CD14-positive monocyte (primary cell): ENCODE measurements around the gene ZNF888. TPM values are rescaled to one million over a fixed set of nuclear protein-coding genes. Genes with fewer than 3 reads are reported as not detected.
A peak's percentile ranks its signal among the peaks of the same experiment; 100 is the strongest.

ENCODE experiments used
- DNase-seq, 3 donors: peaks; one replicate each; pipeline ENCODE4 v3.0.0-alpha.2; 2011 to 2022
- H2AFZ ChIP-seq: 2 replicates; pipeline ENCODE4 v1.6.0; 2012; ENCODE audit warnings: mild to moderate bottlenecking, low read depth, low read length, inconsistent platforms; ENCODE audit not compliant: insufficient read depth, poor library complexity, severe bottlenecking
- H3K27ac ChIP-seq, 2 donors: 1 replicate in 1 of 2; 2 replicates in 1 of 2; pipeline ENCODE4 v1.5.1; 2012 to 2013; ENCODE audit warnings: low read length in 2 of 2, control low read depth in 1 of 2, inconsistent platforms in 1 of 2, low read depth in 1 of 2, mild to moderate bottlenecking in 1 of 2
- H3K27me3 ChIP-seq, 2 donors: one replicate each; pipeline versions ENCODE4 v1.6.0 to v1.6.1; 2011 to 2013; ENCODE audit warnings: low read length in 2 of 2; ENCODE audit not compliant: control insufficient read depth in 2 of 2, insufficient read depth in 2 of 2
- H3K36me3 ChIP-seq, 2 donors: replicated peaks in 1 of 2; 1 replicate in 1 of 2; 2 replicates in 1 of 2; pipeline versions ENCODE4 v1.5.1 to v1.6.1; 2012 to 2013; ENCODE audit warnings: low read length in 2 of 2, control low read depth in 1 of 2, inconsistent platforms in 1 of 2, mild to moderate bottlenecking in 1 of 2; ENCODE audit not compliant: insufficient read depth in 2 of 2, control insufficient read depth in 1 of 2
- H3K4me1 ChIP-seq, 2 donors: 1 replicate in 1 of 2; 2 replicates in 1 of 2; pipeline versions ENCODE4 v1.5.1 to v1.6.1; 2012 to 2013; ENCODE audit warnings: low read length in 2 of 2, control low read depth in 1 of 2, inconsistent platforms in 1 of 2, mild to moderate bottlenecking in 1 of 2, moderate library complexity in 1 of 2; ENCODE audit not compliant: insufficient read depth in 2 of 2, control insufficient read depth in 1 of 2
- H3K4me2 ChIP-seq: replicated peaks from 2 replicates; pipeline ENCODE3; 2012; ENCODE audit warnings: low read length, moderate library complexity, mild to moderate bottlenecking; ENCODE audit not compliant: poor library complexity, severe bottlenecking; ENCODE audit errors: extremely low read depth
- H3K4me3 ChIP-seq, 3 experiments: fragments of 200-600 bp in 1 of 3; sonication (generic) in 1 of 3; replicated peaks in 1 of 3; 1 replicate in 2 of 3; 2 replicates in 1 of 3; pipeline ENCODE4 v1.5.1; 2011 to 2013; ENCODE audit warnings: low read length in 3 of 3, mild to moderate bottlenecking in 3 of 3, control low read depth in 2 of 3, low read depth in 2 of 3, inconsistent platforms in 1 of 3, moderate library complexity in 1 of 3
- H3K79me2 ChIP-seq: 2 replicates; pipeline ENCODE4 v1.6.0; 2012; ENCODE audit warnings: mild to moderate bottlenecking, control low read depth, inconsistent platforms, low read length, moderate library complexity; ENCODE audit not compliant: insufficient read depth
- H3K9ac ChIP-seq: 2 replicates; pipeline ENCODE4 v1.6.0; 2017; ENCODE audit warnings: low read length, mild to moderate bottlenecking; ENCODE audit not compliant: insufficient read depth, poor library complexity, severe bottlenecking
- H3K9me3 ChIP-seq, 2 donors: replicated peaks in 1 of 2; 1 replicate in 1 of 2; 2 replicates in 1 of 2; pipeline versions ENCODE4 v1.5.1 to v1.6.1; 2012 to 2013; ENCODE audit warnings: low read length in 2 of 2, control low read depth in 1 of 2; ENCODE audit not compliant: control insufficient read depth in 1 of 2, insufficient read depth in 1 of 2
- H4K20me1 ChIP-seq: 2 replicates; pipeline ENCODE4 v1.6.0; 2012; ENCODE audit warnings: mild to moderate bottlenecking, low read length, control low read depth, moderate library complexity; ENCODE audit not compliant: insufficient read depth
- H3K27ac Mint-ChIP-seq, 7 donors: one replicate each; pipeline ENCODE4 v1.8.0; 2020; ENCODE audit warnings: mild to moderate bottlenecking in 7 of 7, mixed read lengths in 7 of 7, moderate library complexity in 6 of 7, inconsistent platforms in 2 of 7
- H3K27me3 Mint-ChIP-seq, 3 donors: one replicate each; pipeline ENCODE4 v1.8.0; 2021 to 2022; ENCODE audit warnings: low read depth in 3 of 3, mild to moderate bottlenecking in 3 of 3, mixed read lengths in 3 of 3, moderate library complexity in 3 of 3, inconsistent platforms in 1 of 3
- H3K36me3 Mint-ChIP-seq, 2 donors: one replicate each; pipeline ENCODE4 v1.8.0; 2020; ENCODE audit warnings: mixed read lengths in 2 of 2, inconsistent platforms in 1 of 2, mild to moderate bottlenecking in 1 of 2
- H3K4me1 Mint-ChIP-seq: one replicate; pipeline ENCODE4 v1.8.0; 2020; ENCODE audit warnings: mild to moderate bottlenecking, mixed read lengths
- H3K4me3 Mint-ChIP-seq, 2 donors: one replicate each; pipeline ENCODE4 v1.8.0; 2020; ENCODE audit warnings: mild to moderate bottlenecking in 2 of 2, mixed read lengths in 2 of 2, moderate library complexity in 1 of 2
- H3K9me3 Mint-ChIP-seq, 7 donors: one replicate each; pipeline ENCODE4 v1.8.0; 2020 to 2022; ENCODE audit warnings: mixed read lengths in 7 of 7, mild to moderate bottlenecking in 6 of 7, moderate library complexity in 6 of 7, inconsistent platforms in 2 of 7
- WGBS: methylation state at CpG from one replicate; pipeline ENCODE4 v1.1.5; 2013; ENCODE audit warnings: missing lambda C conversion rate; ENCODE audit not compliant: insufficient coverage; 5-methylcytosine and 5-hydroxymethylcytosine counted together
- intact Hi-C, 2 donors: fragments of 100-400 bp; cut with micrococcal nuclease; formaldehyde crosslinking; loops; one replicate each; pipeline versions ENCODE4 v1.15.0 to v1.15.1; 2023
- polyA plus RNA-seq, 3 donors: library from polyadenylated mRNA; depleted of rRNA in 1 of 3; unstranded in 2 of 3; stranded (reverse) in 1 of 3; fragments of 300-500 nt in 2 of 3; fragments of >200 nt in 1 of 3; fragmentation: Illumina TruSeq in 2 of 3; gene quantifications; 1 replicate in 2 of 3; 2 replicates in 1 of 3; pipeline ENCODE4 v1.2.3, GENCODE V29; 2012 to 2021
- TF ChIP-seq, protein P1 (sequence below): fragments of 200-600 bp; IDR thresholded peaks from one replicate; pipeline ENCODE4 v1.8.0; 2022; ENCODE audit warnings: antibody characterized with exemption, mild to moderate bottlenecking

The ZNF888 gene
- polyA plus RNA-seq, 3 donors = 0.71 to 1.7 (median 1.4) TPM

DNA sequence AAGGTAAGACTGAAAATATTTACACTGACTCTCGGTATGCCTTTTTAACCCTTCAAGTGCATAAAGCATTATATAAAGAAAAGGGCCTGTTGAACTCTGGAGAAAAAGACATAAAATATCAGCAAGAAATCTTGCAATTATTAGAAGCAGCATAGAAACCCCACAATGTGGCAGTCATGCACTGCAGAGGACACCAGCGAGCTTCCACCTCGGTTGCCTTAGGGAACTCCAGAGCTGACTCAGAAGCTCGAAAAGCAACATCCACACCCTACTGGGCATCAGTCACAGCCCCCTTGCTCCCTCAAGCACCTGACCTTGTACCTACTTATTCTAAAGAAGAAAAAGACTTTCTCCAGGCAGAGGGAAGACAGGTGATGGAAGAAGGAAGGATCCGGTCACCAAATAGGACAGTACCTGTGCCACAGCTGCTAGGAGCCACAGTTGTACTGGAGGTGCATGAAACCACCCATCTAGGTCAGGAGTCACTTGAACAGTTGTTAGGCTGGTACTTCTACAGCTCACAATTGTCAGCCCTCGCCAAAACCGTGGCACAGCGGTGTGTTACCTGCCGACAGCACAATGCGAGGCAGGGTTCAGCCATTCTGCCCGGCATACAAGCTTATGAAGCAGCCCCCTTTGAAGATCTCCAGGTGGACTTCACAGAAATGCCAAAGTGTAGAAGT, 36.5 kb upstream of the ZNF888 start:
- no peak overlapping the region for H3K9ac ChIP-seq
- H4K20me1 ChIP-seq = no peaks in the 10 kb centered on the region
- no peak overlapping the region for H3K4me2 ChIP-seq
- H3K36me3 ChIP-seq = peaks cover 34 to 62% of the 10 kb centered on the region in 2 donors
- H3K27me3 ChIP-seq = no peaks in the 10 kb centered on the region
- intact Hi-C loops = loop anchor here (5.0 to 10.0 kb wide), 6 partner anchors 37 to 435 kb away; partner anchors contain the start of genes ZNF160 (in 1 of the 2), ZNF611 (in 1 of the 2), ZNF765 (in 1 of the 2) and ZNF83 (in 1 of the 2)
- H3K9me3 ChIP-seq = peaks cover 59 to 61% of the 10 kb centered on the region in 2 donors
- TF ChIP-seq, protein P1, sequence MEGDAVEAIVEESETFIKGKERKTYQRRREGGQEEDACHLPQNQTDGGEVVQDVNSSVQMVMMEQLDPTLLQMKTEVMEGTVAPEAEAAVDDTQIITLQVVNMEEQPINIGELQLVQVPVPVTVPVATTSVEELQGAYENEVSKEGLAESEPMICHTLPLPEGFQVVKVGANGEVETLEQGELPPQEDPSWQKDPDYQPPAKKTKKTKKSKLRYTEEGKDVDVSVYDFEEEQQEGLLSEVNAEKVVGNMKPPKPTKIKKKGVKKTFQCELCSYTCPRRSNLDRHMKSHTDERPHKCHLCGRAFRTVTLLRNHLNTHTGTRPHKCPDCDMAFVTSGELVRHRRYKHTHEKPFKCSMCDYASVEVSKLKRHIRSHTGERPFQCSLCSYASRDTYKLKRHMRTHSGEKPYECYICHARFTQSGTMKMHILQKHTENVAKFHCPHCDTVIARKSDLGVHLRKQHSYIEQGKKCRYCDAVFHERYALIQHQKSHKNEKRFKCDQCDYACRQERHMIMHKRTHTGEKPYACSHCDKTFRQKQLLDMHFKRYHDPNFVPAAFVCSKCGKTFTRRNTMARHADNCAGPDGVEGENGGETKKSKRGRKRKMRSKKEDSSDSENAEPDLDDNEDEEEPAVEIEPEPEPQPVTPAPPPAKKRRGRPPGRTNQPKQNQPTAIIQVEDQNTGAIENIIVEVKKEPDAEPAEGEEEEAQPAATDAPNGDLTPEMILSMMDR = no peak
- Mint-ChIP-seq H3K36me3 (peaks cover 51 to 67% of the 10 kb centered on the region in 2 donors), H3K4me3 (peak overlapping the region in 1 of 2 donors; percentile 7), H3K27ac (no peak overlapping the region), H3K9me3 (peaks cover 52 to 68% (median 61%) of the 10 kb centered on the region in 7 donors), H3K27me3 (no peaks in the 10 kb centered on the region), H3K4me1 (peaks cover 22% of the 10 kb centered on the region)
- DNase-seq = no peak
- no peak overlapping the region for H3K27ac ChIP-seq
- peaks cover 43% of the 10 kb centered on the region for H3K79me2 ChIP-seq
- peaks cover 14 to 17% of the 10 kb centered on the region in 2 donors for H3K4me1 ChIP-seq
- H3K4me3 ChIP-seq = peak overlapping the region in 1 of 3 experiments; percentile 5
- WGBS = 97% methylated on average over 9 of the region's 11 CpGs
- no peak overlapping the region for H2AFZ ChIP-seq

DNA sequence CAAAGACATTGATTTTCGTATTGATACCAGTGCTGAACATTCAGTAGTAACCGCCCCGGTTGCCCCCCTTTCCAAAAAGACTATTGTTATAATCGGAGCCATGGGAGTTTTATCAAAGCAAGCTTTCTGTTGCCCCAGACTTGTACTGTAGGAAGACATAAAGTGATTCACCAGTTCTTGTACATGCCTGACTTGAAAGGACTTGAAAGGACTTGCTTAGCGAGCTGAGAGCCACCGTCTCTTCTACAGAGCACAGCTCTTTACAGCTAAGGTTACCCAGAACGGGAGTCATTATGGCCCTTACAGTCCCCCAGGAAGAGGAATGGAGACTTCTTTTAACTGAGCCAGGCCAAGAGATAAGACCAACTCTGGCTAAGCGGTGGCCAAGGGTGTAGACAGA, 34.4 kb upstream of the ZNF888 start:
- no peaks in the 10 kb centered on the region for H4K20me1 ChIP-seq
- peak overlapping the region in 1 of 3 experiments; percentile 8 for H3K4me3 ChIP-seq
- peaks cover 52 to 80% of the 10 kb centered on the region in 2 donors for H3K36me3 ChIP-seq
- no peak overlapping the region for H3K4me3 Mint-ChIP-seq
- no peak overlapping the region for H3K4me2 ChIP-seq
- H3K27ac Mint-ChIP-seq = no peak overlapping the region
- no peak for DNase-seq
- H3K9ac ChIP-seq = no peak overlapping the region
- no peak overlapping the region for H2AFZ ChIP-seq
- no peaks in the 10 kb centered on the region for H3K27me3 Mint-ChIP-seq
- WGBS = 100% methylated on average over 6 of the region's 8 CpGs
- peaks cover 59 to 83% (median 76%) of the 10 kb centered on the region in 7 donors for H3K9me3 Mint-ChIP-seq
- peaks cover 77 to 79% of the 10 kb centered on the region in 2 donors for H3K9me3 ChIP-seq
- intact Hi-C loops = no loop called here
- H3K4me1 ChIP-seq = peaks cover 9 to 10% of the 10 kb centered on the region in 2 donors
- TF ChIP-seq, protein P1 = no peak
- peaks cover 14% of the 10 kb centered on the region for H3K4me1 Mint-ChIP-seq
- peaks cover 66 to 83% of the 10 kb centered on the region in 2 donors for H3K36me3 Mint-ChIP-seq
- H3K27ac ChIP-seq = no peak overlapping the region
- no peaks in the 10 kb centered on the region for H3K27me3 ChIP-seq
- peaks cover 43% of the 10 kb centered on the region for H3K79me2 ChIP-seq
